ENCODE results near the gene OPCML. TPM values are rescaled to one million over a fixed set of nuclear protein-coding genes. Genes with fewer than 3 reads are reported as not detected.

The OPCML gene
- polyA plus RNA-seq, 1 donor from 2014 or later, result not detected

GRCh38 chr11:133311230-133311629 is 221.1 kb downstream of the OPCML start:
- H3K36me3 Mint-ChIP-seq, result no peaks in the 10 kb centered on the region
- H3K27ac Mint-ChIP-seq, result peak overlapping the region in 1 of 3 donors; percentile 6
- peaks cover 0 to 8% (median 6%) of the 10 kb centered on the region in 3 donors for H3K9me3 Mint-ChIP-seq
- no peak overlapping the region for H3K4me3 Mint-ChIP-seq
- no peaks in the 10 kb centered on the region for H3K4me1 Mint-ChIP-seq
- H3K27me3 Mint-ChIP-seq, result no peaks in the 10 kb centered on the region

GRCh38 chr11:133306019-133306418 is 226.3 kb downstream of the OPCML start:
- peaks cover 0 to 8% (median 2%) of the 10 kb centered on the region in 3 donors for H3K9me3 Mint-ChIP-seq
- H3K27ac Mint-ChIP-seq, result no peak overlapping the region
- H3K4me3 Mint-ChIP-seq, result no peak overlapping the region
- H3K27me3 Mint-ChIP-seq, result no peaks in the 10 kb centered on the region
- H3K36me3 Mint-ChIP-seq, result no peaks in the 10 kb centered on the region
- no peaks in the 10 kb centered on the region for H3K4me1 Mint-ChIP-seq

DNA sequence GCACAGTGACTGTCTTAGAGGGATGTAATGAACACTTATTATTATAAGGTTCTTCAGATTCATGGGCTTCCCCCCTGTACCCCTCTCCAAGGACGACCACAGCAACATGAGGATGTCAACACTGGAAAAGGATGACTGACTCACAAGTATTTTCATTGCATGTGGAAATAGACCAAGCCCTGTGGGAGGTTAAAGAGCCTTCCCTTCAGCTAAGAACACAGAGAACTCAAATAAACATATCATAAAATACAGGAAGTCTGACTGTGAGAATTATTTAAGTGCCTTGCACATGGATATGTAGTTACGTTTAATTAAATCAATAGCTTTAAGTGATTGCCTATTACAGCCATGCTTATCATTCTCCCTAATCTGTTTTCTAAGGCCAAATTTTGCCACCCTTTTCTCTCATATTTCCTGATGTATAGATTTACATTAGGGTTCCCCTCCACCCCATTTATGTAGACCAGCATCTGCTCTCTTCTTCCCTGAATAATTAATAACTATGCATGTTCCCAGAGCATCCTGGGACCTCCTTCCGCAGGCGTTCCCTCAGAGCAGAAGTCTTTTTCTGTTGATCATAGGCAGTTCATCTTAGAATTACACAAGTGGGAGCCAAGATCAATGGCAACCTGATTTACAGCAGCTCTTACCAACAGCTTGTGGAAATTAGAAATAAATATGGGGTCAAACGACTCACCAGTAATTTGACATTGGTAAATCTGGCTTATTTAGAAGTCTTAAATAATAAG is 226.9 kb downstream of the OPCML start:
- H3K36me3 Mint-ChIP-seq, result no peaks in the 10 kb centered on the region
- no peak overlapping the region for H3K4me3 Mint-ChIP-seq
- no peaks in the 10 kb centered on the region for H3K4me1 Mint-ChIP-seq
- peaks cover 2 to 8% (median 3%) of the 10 kb centered on the region in 3 donors for H3K9me3 Mint-ChIP-seq
- H3K27ac Mint-ChIP-seq, result no peak overlapping the region
- H3K27me3 Mint-ChIP-seq, result no peaks in the 10 kb centered on the region

DNA sequence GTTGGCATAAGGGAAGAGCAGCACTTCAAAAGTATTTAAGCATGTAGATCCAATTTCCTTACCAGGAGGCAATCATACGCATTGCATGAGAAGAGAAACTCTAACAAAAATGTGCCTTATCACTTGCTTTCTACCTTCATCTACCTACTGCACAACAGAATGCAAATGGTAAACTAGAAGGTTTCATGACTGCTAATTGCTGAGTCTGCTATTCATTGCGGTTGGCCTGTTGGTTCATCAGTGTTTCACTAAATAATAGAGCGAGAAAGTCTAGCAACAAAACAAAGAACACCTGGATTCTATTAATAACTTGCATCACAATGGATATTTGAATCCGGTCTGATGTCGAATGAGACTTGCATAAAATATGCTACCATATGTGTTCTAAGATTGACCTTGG is 229.0 kb downstream of the OPCML start:
- peaks cover 0 to 4% (median 2%) of the 10 kb centered on the region in 3 donors for H3K9me3 Mint-ChIP-seq
- no peaks in the 10 kb centered on the region for H3K36me3 Mint-ChIP-seq
- H3K4me3 Mint-ChIP-seq, result no peak overlapping the region
- no peak overlapping the region for H3K27ac Mint-ChIP-seq
- no peaks in the 10 kb centered on the region for H3K27me3 Mint-ChIP-seq
- no peaks in the 10 kb centered on the region for H3K4me1 Mint-ChIP-seq

GRCh38 chr11:133302056-133302455 is 230.2 kb downstream of the OPCML start:
- H3K4me1 Mint-ChIP-seq, result no peaks in the 10 kb centered on the region
- H3K27ac Mint-ChIP-seq, result no peak overlapping the region
- H3K4me3 Mint-ChIP-seq, result no peak overlapping the region
- H3K36me3 Mint-ChIP-seq, result no peaks in the 10 kb centered on the region
- H3K27me3 Mint-ChIP-seq, result no peaks in the 10 kb centered on the region
- peaks cover 0 to 4% (median 2%) of the 10 kb centered on the region in 3 donors for H3K9me3 Mint-ChIP-seq

GRCh38 chr11:133300666-133301065 is 231.6 kb downstream of the OPCML start:
- H3K27ac Mint-ChIP-seq, result no peak overlapping the region

DNA sequence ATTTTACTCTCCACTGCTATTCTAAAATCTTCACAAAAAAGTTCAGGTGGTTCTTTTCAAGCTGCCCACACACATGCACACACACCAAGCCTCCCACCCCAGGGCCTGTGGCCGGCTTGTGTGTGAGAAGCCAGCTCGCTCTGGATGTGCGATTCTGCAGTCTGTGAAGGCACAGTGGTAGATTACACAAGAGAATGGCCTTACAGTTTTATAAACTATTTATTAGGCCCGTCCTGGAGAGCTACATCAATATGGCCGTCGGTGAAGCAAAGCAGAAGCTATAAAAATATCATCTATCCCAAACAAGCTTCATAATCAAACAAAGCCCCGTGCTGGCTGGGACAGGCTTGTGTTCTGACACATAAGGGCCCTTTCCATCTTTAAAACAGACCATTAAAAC is 240.5 kb downstream of the OPCML start:
- H3K4me1 Mint-ChIP-seq, result no peaks in the 10 kb centered on the region
- no peaks in the 10 kb centered on the region for H3K27me3 Mint-ChIP-seq
- no peak overlapping the region for H3K27ac Mint-ChIP-seq
- no peak overlapping the region for H3K4me3 Mint-ChIP-seq
- no peaks in the 10 kb centered on the region for H3K36me3 Mint-ChIP-seq
- peaks cover 0 to 2% (median 0%) of the 10 kb centered on the region in 3 donors for H3K9me3 Mint-ChIP-seq

More at GRCh38 chr11:133300666-133301065, 231.6 kb downstream of the OPCML start:
- H3K4me3 Mint-ChIP-seq, result no peak overlapping the region
- no peaks in the 10 kb centered on the region for H3K4me1 Mint-ChIP-seq
- no peaks in the 10 kb centered on the region for H3K36me3 Mint-ChIP-seq
- peaks cover 0 to 4% (median 0%) of the 10 kb centered on the region in 3 donors for H3K9me3 Mint-ChIP-seq
- no peaks in the 10 kb centered on the region for H3K27me3 Mint-ChIP-seq

GRCh38 chr11:133285359-133285758 is 246.9 kb downstream of the OPCML start:
- Mint-ChIP-seq H3K27me3 (peaks cover 3% of the 10 kb centered on the region), H3K9me3 (peaks cover 2 to 5% (median 3%) of the 10 kb centered on the region in 3 donors), H3K4me3 (no peak overlapping the region), H3K27ac (no peak overlapping the region), H3K36me3 (no peaks in the 10 kb centered on the region), H3K4me1 (no peaks in the 10 kb centered on the region)

DNA sequence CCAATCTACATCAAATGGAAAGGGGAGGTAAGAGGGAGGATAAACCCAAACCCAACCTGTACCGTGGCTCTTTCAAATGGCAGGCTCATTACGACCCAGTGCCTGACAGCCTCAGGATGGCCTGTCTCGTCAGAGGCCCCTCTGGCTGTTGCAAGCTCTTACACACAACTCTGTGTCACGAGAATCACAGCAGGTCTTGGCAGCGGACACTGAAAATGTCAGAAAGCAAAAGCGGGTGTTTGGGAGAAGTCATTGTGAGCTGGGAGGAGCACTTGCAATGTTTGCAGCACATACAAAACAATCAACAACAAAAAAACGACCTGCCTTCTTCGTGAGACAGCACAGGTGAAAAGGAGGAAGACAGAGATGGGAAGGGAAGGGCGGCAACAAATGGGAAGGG is 248.1 kb downstream of the OPCML start:
- Mint-ChIP-seq H3K36me3 (no peaks in the 10 kb centered on the region), H3K27ac (no peak overlapping the region), H3K9me3 (peaks cover 0 to 5% (median 3%) of the 10 kb centered on the region in 3 donors), H3K4me1 (no peaks in the 10 kb centered on the region), H3K4me3 (no peak overlapping the region), H3K27me3 (peaks cover 3% of the 10 kb centered on the region)

- Mint-ChIP-seq H3K9me3 (peaks cover 0 to 2% (median 0%) of the 10 kb centered on the region in 3 donors), H3K27ac (no peak overlapping the region), H3K36me3 (peaks cover 2% of the 10 kb centered on the region), H3K27me3 (no peaks in the 10 kb centered on the region), H3K4me3 (no peak overlapping the region), H3K4me1 (no peaks in the 10 kb centered on the region)
Measured at GRCh38 chr11:133277886-133278285, 254.4 kb downstream of the OPCML start.

- Mint-ChIP-seq H3K4me3 (no peak overlapping the region), H3K27ac (no peak overlapping the region), H3K4me1 (no peaks in the 10 kb centered on the region), H3K9me3 (peaks cover 0 to 4% (median 3%) of the 10 kb centered on the region in 3 donors), H3K27me3 (peaks cover 1% of the 10 kb centered on the region), H3K36me3 (peaks cover 2% of the 10 kb centered on the region)
Measured at GRCh38 chr11:133271871-133272776, 260.2 kb downstream of the OPCML start.

GRCh38 chr11:133271206-133271605 is 261.1 kb downstream of the OPCML start:
- H3K9me3 Mint-ChIP-seq, result peaks cover 0 to 4% (median 3%) of the 10 kb centered on the region in 3 donors
- peaks cover 1% of the 10 kb centered on the region for H3K27me3 Mint-ChIP-seq
- no peaks in the 10 kb centered on the region for H3K36me3 Mint-ChIP-seq
- H3K27ac Mint-ChIP-seq, result no peak overlapping the region
- H3K4me1 Mint-ChIP-seq, result no peaks in the 10 kb centered on the region
- no peak overlapping the region for H3K4me3 Mint-ChIP-seq

GRCh38 chr11:133269267-133269666 is 263.0 kb downstream of the OPCML start:
- peaks cover 1% of the 10 kb centered on the region for H3K27me3 Mint-ChIP-seq
- no peak overlapping the region for H3K27ac Mint-ChIP-seq
- no peaks in the 10 kb centered on the region for H3K36me3 Mint-ChIP-seq
- no peaks in the 10 kb centered on the region for H3K4me1 Mint-ChIP-seq
- H3K4me3 Mint-ChIP-seq, result peak overlapping the region in 1 of 4 donors; percentile 42
- peaks cover 0 to 8% (median 6%) of the 10 kb centered on the region in 3 donors for H3K9me3 Mint-ChIP-seq

- H3K9me3 Mint-ChIP-seq, result peaks cover 0 to 8% (median 7%) of the 10 kb centered on the region in 3 donors
- no peak overlapping the region for H3K4me3 Mint-ChIP-seq
- H3K27ac Mint-ChIP-seq, result no peak overlapping the region
- H3K4me1 Mint-ChIP-seq, result no peaks in the 10 kb centered on the region
- H3K27me3 Mint-ChIP-seq, result peaks cover 3% of the 10 kb centered on the region
- no peaks in the 10 kb centered on the region for H3K36me3 Mint-ChIP-seq
Measured at GRCh38 chr11:133266986-133267385, 265.3 kb downstream of the OPCML start.

GRCh38 chr11:133265530-133266035 is 266.7 kb downstream of the OPCML start:
- no peak overlapping the region for H3K27ac Mint-ChIP-seq
- H3K4me3 Mint-ChIP-seq, result no peak overlapping the region
- peaks cover 3% of the 10 kb centered on the region for H3K27me3 Mint-ChIP-seq
- no peaks in the 10 kb centered on the region for H3K4me1 Mint-ChIP-seq
- H3K36me3 Mint-ChIP-seq, result no peaks in the 10 kb centered on the region
- H3K9me3 Mint-ChIP-seq, result peaks cover 0 to 9% (median 7%) of the 10 kb centered on the region in 3 donors
